Inflammatory macrophage (primary cell): ENCODE measurements around the gene BOD1L1.

Experiments
- DNase-seq, 2 donors: peaks; one replicate each; pipeline ENCODE4 v3.0.0-alpha.2; 2020 to 2022

The BOD1L1 gene

GRCh38 chr4:13538427-13538973, 89.0 kb downstream of the BOD1L1 start:
- no peak for DNase-seq

- no peak for DNase-seq
Measured at GRCh38 chr4:13537832-13538177, 89.7 kb downstream of the BOD1L1 start.

GRCh38 chr4:13537011-13537831, 90.3 kb downstream of the BOD1L1 start:
- no peak for DNase-seq

- no peak for DNase-seq
Measured at GRCh38 chr4:13536607-13537006, 90.9 kb downstream of the BOD1L1 start.

GRCh38 chr4:13535708-13536361, 91.7 kb downstream of the BOD1L1 start:
- no peak for DNase-seq

- DNase-seq = no peak
Measured at GRCh38 chr4:13535118-13535517, 92.4 kb downstream of the BOD1L1 start.

GRCh38 chr4:13534344-13535063, 93.0 kb downstream of the BOD1L1 start:
- no peak for DNase-seq

GRCh38 chr4:13533670-13534343, 93.7 kb downstream of the BOD1L1 start:
- DNase-seq = no peak

GRCh38 chr4:13531625-13531998, 95.9 kb downstream of the BOD1L1 start:
- DNase-seq = no peak

- no peak for DNase-seq
Measured at GRCh38 chr4:13530823-13531624, 96.5 kb downstream of the BOD1L1 start.

GRCh38 chr4:13529128-13529919, 98.2 kb downstream of the BOD1L1 start:
- DNase-seq = no peak

GRCh38 chr4:13528821-13529127, 98.8 kb downstream of the BOD1L1 start:
- DNase-seq = no peak

GRCh38 chr4:13527981-13528820, 99.3 kb downstream of the BOD1L1 start:
- DNase-seq = peak in 1 of 2 donors; percentile 22

GRCh38 chr4:13527192-13527980, 100.1 kb downstream of the BOD1L1 start:
- no peak for DNase-seq

GRCh38 chr4:13526658-13527057, 100.9 kb downstream of the BOD1L1 start:
- no peak for DNase-seq

- DNase-seq = no peak
Measured at GRCh38 chr4:13525606-13526281, 101.8 kb downstream of the BOD1L1 start.

- DNase-seq = no peak
Measured at GRCh38 chr4:13524504-13525243, 102.9 kb downstream of the BOD1L1 start.
